SK-N-MC (cell line): Measurements from ENCODE around the gene PLEKHO1.

Experiments
- EZH2 ChIP-seq: fragments of 200-600 bp; sonication (generic); IDR thresholded peaks from one replicate; pipeline ENCODE4 v1.6.1; 2017; ENCODE audit warnings: antibody characterized with exemption
- FOXP2 ChIP-seq: optimal IDR thresholded peaks from 2 replicates; pipeline ENCODE3; 2011; ENCODE audit warnings: mild to moderate bottlenecking, moderate library complexity; ENCODE audit not compliant: insufficient read depth; ENCODE audit errors: extremely low read length, control extremely low read depth
- POLR2AphosphoS5 ChIP-seq: IDR thresholded peaks from 2 replicates; pipeline ENCODE4 v1.6.1; 2012; ENCODE audit warnings: mild to moderate bottlenecking, low read depth, low read length, borderline replicate concordance

DNA sequence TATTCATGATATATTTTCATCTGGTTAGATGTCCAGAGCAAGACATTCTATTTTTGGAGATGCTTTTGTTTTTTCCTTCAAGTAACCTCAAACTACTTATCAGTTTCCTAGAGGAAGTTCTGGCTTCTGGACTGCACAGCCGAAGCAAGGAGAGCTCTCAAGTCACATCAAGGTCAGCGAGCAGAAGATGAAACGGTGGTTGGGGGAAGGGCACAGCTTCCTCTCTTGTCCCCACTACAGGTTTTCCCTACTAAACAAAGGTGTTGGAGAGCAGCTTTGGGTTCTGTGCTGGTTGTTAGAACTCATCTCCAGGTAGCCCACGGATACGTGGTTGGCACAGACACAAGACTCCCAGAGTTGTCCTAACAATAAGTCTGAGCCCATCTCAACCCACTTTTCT, 5.1 kb upstream of the PLEKHO1 start:
- TF ChIP-seq EZH2 (no peak), POLR2AphosphoS5 (no peak), FOXP2 (no peak)
